Vagina (tissue), 2 donors: ENCODE measurements around the gene GAL3ST3.

ENCODE experiments used
- POLR2A ChIP-seq, 2 donors: fragments of 450-650 bp; IDR thresholded peaks; one replicate each; pipeline ENCODE4 v1.6.1; 2017; ENCODE audit warnings: antibody characterized with exemption in 2 of 2, mild to moderate bottlenecking in 2 of 2, moderate library complexity in 2 of 2
- TF ChIP-seq, protein P1 (sequence below), 3 experiments: fragments of 450-650 bp in 2 of 3; fragments of 200-600 bp in 1 of 3; sonication (generic) in 1 of 3; IDR thresholded peaks; one replicate each; pipeline ENCODE4 v1.5.1; 2017 to 2019; ENCODE audit warnings: antibody characterized with exemption in 3 of 3, mild to moderate bottlenecking in 2 of 3, moderate library complexity in 2 of 3

DNA sequence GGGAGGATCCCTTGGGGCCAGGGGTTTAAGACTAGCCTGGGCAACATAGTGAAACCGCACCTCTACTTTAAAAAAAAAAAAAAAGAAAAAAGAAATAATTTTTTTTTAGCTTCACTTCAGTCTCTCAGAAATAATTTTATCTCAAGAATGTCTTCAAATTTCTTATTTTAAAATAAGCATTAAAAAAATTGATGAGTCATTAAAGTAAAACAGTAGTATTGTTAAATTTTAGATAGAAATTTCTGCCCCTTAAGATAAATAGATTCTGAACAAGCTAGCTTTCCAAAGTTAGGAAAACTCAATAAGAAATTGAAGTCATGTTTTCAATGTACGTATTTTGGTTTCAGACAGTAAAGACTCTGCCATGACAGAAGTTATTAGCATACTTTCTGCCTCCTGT is 13.4 kb upstream of the GAL3ST3 start:
- TF ChIP-seq, protein P1, sequence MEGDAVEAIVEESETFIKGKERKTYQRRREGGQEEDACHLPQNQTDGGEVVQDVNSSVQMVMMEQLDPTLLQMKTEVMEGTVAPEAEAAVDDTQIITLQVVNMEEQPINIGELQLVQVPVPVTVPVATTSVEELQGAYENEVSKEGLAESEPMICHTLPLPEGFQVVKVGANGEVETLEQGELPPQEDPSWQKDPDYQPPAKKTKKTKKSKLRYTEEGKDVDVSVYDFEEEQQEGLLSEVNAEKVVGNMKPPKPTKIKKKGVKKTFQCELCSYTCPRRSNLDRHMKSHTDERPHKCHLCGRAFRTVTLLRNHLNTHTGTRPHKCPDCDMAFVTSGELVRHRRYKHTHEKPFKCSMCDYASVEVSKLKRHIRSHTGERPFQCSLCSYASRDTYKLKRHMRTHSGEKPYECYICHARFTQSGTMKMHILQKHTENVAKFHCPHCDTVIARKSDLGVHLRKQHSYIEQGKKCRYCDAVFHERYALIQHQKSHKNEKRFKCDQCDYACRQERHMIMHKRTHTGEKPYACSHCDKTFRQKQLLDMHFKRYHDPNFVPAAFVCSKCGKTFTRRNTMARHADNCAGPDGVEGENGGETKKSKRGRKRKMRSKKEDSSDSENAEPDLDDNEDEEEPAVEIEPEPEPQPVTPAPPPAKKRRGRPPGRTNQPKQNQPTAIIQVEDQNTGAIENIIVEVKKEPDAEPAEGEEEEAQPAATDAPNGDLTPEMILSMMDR (IDR thresholded peaks at IDR 0.05), result no peak
- no peak for TF ChIP-seq POLR2A (IDR thresholded peaks at IDR 0.05)
